GM18498 (cell line): ENCODE measurements around the gene CRELD2.

Experiments used
- ATAC-seq: cut with Tn5 transposase; IDR thresholded peaks from one replicate; pipeline ENCODE4 v1.9.1; 2021; ENCODE audit warnings: mild to moderate bottlenecking, moderate library complexity; ENCODE audit not compliant: unreplicated experiment

Gene CRELD2

GRCh38 chr22:49910229-49911155 is 7.9 kb upstream of the CRELD2 start:
- ATAC-seq, result no peak

- ATAC-seq, result no peak
These were observed 6.4 kb upstream of the CRELD2 start for GRCh38 chr22:49911881-49912625.

- ATAC-seq, result no peak
These were observed 5.4 kb upstream of the CRELD2 start for GRCh38 chr22:49913026-49913425.

GRCh38 chr22:49913446-49913845 is 5.0 kb upstream of the CRELD2 start:
- no peak for ATAC-seq

- ATAC-seq, result no peak
These were observed 4.2 kb upstream of the CRELD2 start for GRCh38 chr22:49914256-49914655.

GRCh38 chr22:49915610-49916009 is 2.8 kb upstream of the CRELD2 start:
- no peak for ATAC-seq

- ATAC-seq, result no peak
These were observed 1.6 kb upstream of the CRELD2 start for GRCh38 chr22:49916831-49917230.

- peak; percentile 4 for ATAC-seq
These were observed 762 bp downstream of the CRELD2 start for GRCh38 chr22:49918911-49919881.

GRCh38 chr22:49920859-49921258 is 2.4 kb downstream of the CRELD2 start:
- ATAC-seq, result no peak

- no peak for ATAC-seq
These were observed 3.3 kb downstream of the CRELD2 start for GRCh38 chr22:49921508-49922278.

- no peak for ATAC-seq
These were observed 4.0 kb downstream of the CRELD2 start for GRCh38 chr22:49922484-49922883.

- ATAC-seq, result no peak
These were observed 4.5 kb downstream of the CRELD2 start for GRCh38 chr22:49922926-49923325.

GRCh38 chr22:49923445-49923844 is 5.0 kb downstream of the CRELD2 start:
- no peak for ATAC-seq

GRCh38 chr22:49924113-49924833 is 5.8 kb downstream of the CRELD2 start:
- ATAC-seq, result no peak

- no peak for ATAC-seq
These were observed 7.2 kb downstream of the CRELD2 start for GRCh38 chr22:49925525-49926128.

- ATAC-seq, result no peak
These were observed 8.5 kb downstream of the CRELD2 start for GRCh38 chr22:49926916-49927315.

GRCh38 chr22:49927483-49928184 is 9.2 kb downstream of the CRELD2 start:
- no peak for ATAC-seq

- no peak for ATAC-seq
These were observed 9.7 kb downstream of the CRELD2 start for GRCh38 chr22:49928185-49928495.
